Measurements from ENCODE around the gene GRK5. TPM values are rescaled to one million over a fixed set of nuclear protein-coding genes. Genes with fewer than 3 reads are reported as not detected.

The GRK5 gene
- total RNA-seq, 1 experiment from 2014 or later, result 29.0 TPM

DNA sequence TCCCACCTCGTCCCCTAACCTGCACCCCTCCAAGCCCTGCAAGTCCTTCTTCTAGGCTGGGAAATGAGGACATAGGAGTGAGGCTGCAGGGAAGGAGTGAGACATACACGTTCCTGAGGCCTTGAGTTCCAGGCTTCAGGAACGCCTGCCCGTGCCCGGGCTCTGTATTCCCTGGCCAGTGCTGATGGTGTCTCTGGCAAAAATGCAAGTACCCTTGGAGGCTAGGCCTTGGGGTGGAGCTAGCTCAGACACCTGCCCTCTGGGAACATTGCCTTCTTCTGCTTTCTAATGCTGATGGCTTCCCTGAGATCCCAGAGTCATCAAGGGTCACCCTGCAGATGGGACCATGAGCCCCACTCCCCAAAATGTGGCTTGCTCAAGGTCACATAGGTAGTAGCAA, 76.0 kb downstream of the GRK5 start:
- H3K4me3 ChIP-seq (ENCODE audit: low read depth in 2 of 2, low read length in 2 of 2), result no peak overlapping the region
- intact Hi-C loops (cut with micrococcal nuclease; ENCODE audit: unreplicated experiment) (no loop called here), in situ Hi-C loops (cut with HindIII; ENCODE audit: low pct_unique_long_range_greater_than_20kb, low sequenced_read_pairs) (no loop called here)
- ChIA-PET CTCF (no interaction called here), POLR2A (no interaction called here)
- no peaks in the 10 kb centered on the region for H3K9me3 ChIP-seq (ENCODE audit: control insufficient read depth, insufficient read depth, low read depth, low read length)
- no peaks in the 10 kb centered on the region for H3K27me3 ChIP-seq (ENCODE audit: control insufficient read depth, insufficient read depth, low read length)
- DNase-seq (ENCODE audit: low read depth, low spot score) (no peak), ATAC-seq (no peak)
- no peak overlapping the region for H3K27ac ChIP-seq (ENCODE audit: low read length)
- H3K4me1 ChIP-seq (ENCODE audit: control insufficient read depth, insufficient read depth, low read length), result peaks cover 57% of the 10 kb centered on the region
- no peaks in the 10 kb centered on the region for H3K36me3 ChIP-seq (ENCODE audit: control insufficient read depth, insufficient read depth, low read length)
- TF ChIP-seq CTCF (IDR thresholded peaks at IDR 0.05) (no peak), TCF7L2 (IDR thresholded peaks at IDR 0.05; ENCODE audit: low read depth, low read length) (no peak), SIN3A (IDR thresholded peaks at IDR 0.05; ENCODE audit: borderline replicate concordance, insufficient read depth, low read depth, low read length) (no peak), POLR2AphosphoS5 (IDR thresholded peaks at IDR 0.05; ENCODE audit: low read depth, low read length) (no peak), REST (IDR thresholded peaks at IDR 0.05; ENCODE audit: insufficient read depth in 1 of 2, low read depth in 2 of 2, low read length in 1 of 2) (no peak)
- no TSS peak for BruUV-seq (replicated peaks)

DNA sequence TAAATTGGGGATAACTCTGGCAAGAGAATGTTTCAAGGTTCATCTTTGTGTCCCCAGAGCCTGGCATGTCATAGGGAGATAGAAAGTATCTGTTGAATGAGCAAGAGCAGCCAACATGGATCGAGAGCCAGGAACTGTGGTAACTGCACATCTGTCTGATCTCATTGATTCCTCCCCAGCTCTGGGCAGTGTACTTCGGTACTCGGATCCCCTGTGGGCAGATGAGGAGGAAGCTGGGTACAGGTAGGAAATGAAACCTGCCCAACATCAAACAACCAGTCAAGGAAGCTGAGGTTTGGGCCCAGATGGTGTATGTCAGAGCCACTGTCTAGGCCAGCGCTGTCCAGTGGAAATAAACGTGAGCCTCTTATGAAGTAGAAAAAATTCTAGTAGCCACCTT, 76.4 kb downstream of the GRK5 start:
- DNase-seq (ENCODE audit: low read depth, low spot score) (no peak), ATAC-seq (no peak)
- intact Hi-C loops (cut with micrococcal nuclease; ENCODE audit: unreplicated experiment) (no loop called here), in situ Hi-C loops (cut with HindIII; ENCODE audit: low pct_unique_long_range_greater_than_20kb, low sequenced_read_pairs) (no loop called here)
- H3K36me3 ChIP-seq (ENCODE audit: control insufficient read depth, insufficient read depth, low read length), result no peaks in the 10 kb centered on the region
- no TSS peak for BruUV-seq (replicated peaks)
- POLR2A ChIA-PET, result no interaction called here
- H3K9me3 ChIP-seq (ENCODE audit: control insufficient read depth, insufficient read depth, low read depth, low read length), result no peaks in the 10 kb centered on the region
- no peak overlapping the region for H3K4me3 ChIP-seq (ENCODE audit: low read depth in 2 of 2, low read length in 2 of 2)
- peaks cover 61% of the 10 kb centered on the region for H3K4me1 ChIP-seq (ENCODE audit: control insufficient read depth, insufficient read depth, low read length)
- no peak for TF ChIP-seq REST (IDR thresholded peaks at IDR 0.05; ENCODE audit: insufficient read depth in 1 of 2, low read depth in 2 of 2, low read length in 1 of 2)
- no peak for TF ChIP-seq SIN3A (IDR thresholded peaks at IDR 0.05; ENCODE audit: borderline replicate concordance, insufficient read depth, low read depth, low read length)
- TF ChIP-seq TCF7L2 (IDR thresholded peaks at IDR 0.05; ENCODE audit: low read depth, low read length), result no peak
- no peak for TF ChIP-seq POLR2AphosphoS5 (IDR thresholded peaks at IDR 0.05; ENCODE audit: low read depth, low read length)
- TF ChIP-seq CTCF (IDR thresholded peaks at IDR 0.05), result no peak
- H3K27me3 ChIP-seq (ENCODE audit: control insufficient read depth, insufficient read depth, low read length), result no peaks in the 10 kb centered on the region
- CTCF ChIA-PET, result no interaction called here
- H3K27ac ChIP-seq (ENCODE audit: low read length), result no peak overlapping the region

Measured in Panc1 (cell line).